ENCODE results near the gene DHDH. TPM values are rescaled to one million over a fixed set of nuclear protein-coding genes. Genes with fewer than 3 reads are reported as not detected.
A peak's percentile ranks its signal among the peaks of the same experiment; 100 is the strongest.

The DHDH gene
- total and polyA plus RNA-seq, 2 experiments from 2014 or later: 0.69 to 4.7 TPM

DNA sequence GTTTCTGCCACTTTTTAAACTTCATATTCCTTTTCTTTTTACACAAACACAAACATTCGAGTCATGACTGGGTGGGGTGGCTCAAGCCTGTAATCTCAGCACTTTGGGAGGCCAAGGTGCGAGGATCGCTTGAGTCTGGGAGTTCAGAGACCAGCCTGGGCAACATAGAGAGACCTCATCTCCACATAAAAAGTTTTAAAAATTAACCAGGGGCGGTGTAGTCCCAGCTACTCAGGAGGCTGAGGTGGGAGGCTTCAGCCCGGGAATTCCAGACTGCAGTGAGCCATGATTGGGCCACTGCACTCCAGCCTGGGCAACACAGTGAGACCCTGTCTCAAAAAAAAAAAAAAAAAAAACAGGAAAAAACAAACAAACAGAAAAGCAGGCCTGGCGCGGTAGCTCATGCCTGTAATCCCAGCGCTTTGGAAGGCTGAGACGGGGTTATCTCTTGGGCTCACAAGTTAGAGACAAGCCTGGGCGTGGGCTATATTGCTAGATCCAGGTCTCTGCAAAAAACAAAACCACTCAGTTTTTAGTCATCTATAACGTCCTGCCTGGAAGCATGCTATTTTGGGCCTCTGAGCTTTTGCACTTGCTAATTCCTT is 20.6 kb downstream of the DHDH start (continued):
- TF ChIP-seq, protein P1, sequence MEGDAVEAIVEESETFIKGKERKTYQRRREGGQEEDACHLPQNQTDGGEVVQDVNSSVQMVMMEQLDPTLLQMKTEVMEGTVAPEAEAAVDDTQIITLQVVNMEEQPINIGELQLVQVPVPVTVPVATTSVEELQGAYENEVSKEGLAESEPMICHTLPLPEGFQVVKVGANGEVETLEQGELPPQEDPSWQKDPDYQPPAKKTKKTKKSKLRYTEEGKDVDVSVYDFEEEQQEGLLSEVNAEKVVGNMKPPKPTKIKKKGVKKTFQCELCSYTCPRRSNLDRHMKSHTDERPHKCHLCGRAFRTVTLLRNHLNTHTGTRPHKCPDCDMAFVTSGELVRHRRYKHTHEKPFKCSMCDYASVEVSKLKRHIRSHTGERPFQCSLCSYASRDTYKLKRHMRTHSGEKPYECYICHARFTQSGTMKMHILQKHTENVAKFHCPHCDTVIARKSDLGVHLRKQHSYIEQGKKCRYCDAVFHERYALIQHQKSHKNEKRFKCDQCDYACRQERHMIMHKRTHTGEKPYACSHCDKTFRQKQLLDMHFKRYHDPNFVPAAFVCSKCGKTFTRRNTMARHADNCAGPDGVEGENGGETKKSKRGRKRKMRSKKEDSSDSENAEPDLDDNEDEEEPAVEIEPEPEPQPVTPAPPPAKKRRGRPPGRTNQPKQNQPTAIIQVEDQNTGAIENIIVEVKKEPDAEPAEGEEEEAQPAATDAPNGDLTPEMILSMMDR (conservative IDR thresholded peaks at IDR 0.05; ENCODE audit: low read depth in 2 of 2): no peak
- TF ChIP-seq ZNF114 (CRISPR knock-in tag; IDR thresholded peaks at IDR 0.05) (no peak), EZH2phosphoT487 (IDR thresholded peaks at IDR 0.05; ENCODE audit: unreplicated experiment) (no peak), JUNB (IDR thresholded peaks at IDR 0.05; ENCODE audit: unreplicated experiment) (no peak), POLR2AphosphoS5 (IDR thresholded peaks at IDR 0.05; ENCODE audit: low read depth) (no peak), EZH2 (IDR thresholded peaks at IDR 0.05; ENCODE audit: low read depth, unreplicated experiment) (no peak), STAT1 (IDR thresholded peaks at IDR 0.05; ENCODE audit: unreplicated experiment) (no peak)
- TF ChIP-seq, protein P2, sequence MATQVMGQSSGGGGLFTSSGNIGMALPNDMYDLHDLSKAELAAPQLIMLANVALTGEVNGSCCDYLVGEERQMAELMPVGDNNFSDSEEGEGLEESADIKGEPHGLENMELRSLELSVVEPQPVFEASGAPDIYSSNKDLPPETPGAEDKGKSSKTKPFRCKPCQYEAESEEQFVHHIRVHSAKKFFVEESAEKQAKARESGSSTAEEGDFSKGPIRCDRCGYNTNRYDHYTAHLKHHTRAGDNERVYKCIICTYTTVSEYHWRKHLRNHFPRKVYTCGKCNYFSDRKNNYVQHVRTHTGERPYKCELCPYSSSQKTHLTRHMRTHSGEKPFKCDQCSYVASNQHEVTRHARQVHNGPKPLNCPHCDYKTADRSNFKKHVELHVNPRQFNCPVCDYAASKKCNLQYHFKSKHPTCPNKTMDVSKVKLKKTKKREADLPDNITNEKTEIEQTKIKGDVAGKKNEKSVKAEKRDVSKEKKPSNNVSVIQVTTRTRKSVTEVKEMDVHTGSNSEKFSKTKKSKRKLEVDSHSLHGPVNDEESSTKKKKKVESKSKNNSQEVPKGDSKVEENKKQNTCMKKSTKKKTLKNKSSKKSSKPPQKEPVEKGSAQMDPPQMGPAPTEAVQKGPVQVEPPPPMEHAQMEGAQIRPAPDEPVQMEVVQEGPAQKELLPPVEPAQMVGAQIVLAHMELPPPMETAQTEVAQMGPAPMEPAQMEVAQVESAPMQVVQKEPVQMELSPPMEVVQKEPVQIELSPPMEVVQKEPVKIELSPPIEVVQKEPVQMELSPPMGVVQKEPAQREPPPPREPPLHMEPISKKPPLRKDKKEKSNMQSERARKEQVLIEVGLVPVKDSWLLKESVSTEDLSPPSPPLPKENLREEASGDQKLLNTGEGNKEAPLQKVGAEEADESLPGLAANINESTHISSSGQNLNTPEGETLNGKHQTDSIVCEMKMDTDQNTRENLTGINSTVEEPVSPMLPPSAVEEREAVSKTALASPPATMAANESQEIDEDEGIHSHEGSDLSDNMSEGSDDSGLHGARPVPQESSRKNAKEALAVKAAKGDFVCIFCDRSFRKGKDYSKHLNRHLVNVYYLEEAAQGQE (IDR thresholded peaks at IDR 0.05; ENCODE audit: unreplicated experiment): no peak
- TF ChIP-seq, protein P3, sequence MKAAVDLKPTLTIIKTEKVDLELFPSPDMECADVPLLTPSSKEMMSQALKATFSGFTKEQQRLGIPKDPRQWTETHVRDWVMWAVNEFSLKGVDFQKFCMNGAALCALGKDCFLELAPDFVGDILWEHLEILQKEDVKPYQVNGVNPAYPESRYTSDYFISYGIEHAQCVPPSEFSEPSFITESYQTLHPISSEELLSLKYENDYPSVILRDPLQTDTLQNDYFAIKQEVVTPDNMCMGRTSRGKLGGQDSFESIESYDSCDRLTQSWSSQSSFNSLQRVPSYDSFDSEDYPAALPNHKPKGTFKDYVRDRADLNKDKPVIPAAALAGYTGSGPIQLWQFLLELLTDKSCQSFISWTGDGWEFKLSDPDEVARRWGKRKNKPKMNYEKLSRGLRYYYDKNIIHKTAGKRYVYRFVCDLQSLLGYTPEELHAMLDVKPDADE (IDR thresholded peaks at IDR 0.05): no peak

- peaks cover 10% of the 10 kb centered on the region for H3K36me3 ChIP-seq (ENCODE audit: insufficient read depth)
- peak; percentile 98 for DNase-seq (ENCODE audit: low spot score)
- H3K79me2 ChIP-seq (replicated peaks; ENCODE audit: insufficient read depth): peaks cover 29% of the 10 kb centered on the region
- H3K27ac ChIP-seq (ENCODE audit: low read depth): peak within 1 kb of the TSS; percentile 92
- Mint-ChIP-seq H3K4me1 (peaks cover 16% of the 10 kb centered on the region), H3K9me3 (no peaks in the 10 kb centered on the region), H3K27ac (peak within 1 kb of the TSS; percentile 94), H3K36me3 (ENCODE audit: low read depth) (peaks cover 42% of the 10 kb centered on the region), H3K4me3 (peak within 1 kb of the TSS; percentile 77), H3K27me3 (ENCODE audit: insufficient read depth, low read depth, poor library complexity) (peaks cover 18% of the 10 kb centered on the region)
- peak within 1 kb of the TSS; percentile 74 for H2AFZ ChIP-seq
- peak; percentile 90 for ATAC-seq
- peak within 1 kb of the TSS; percentile 88 for H3K4me3 ChIP-seq
- H3K27me3 ChIP-seq (ENCODE audit: insufficient read depth): no peaks in the 10 kb centered on the region
- peaks cover 12% of the 10 kb centered on the region; the same call in 1 of the 2 replicates for H3K4me1 ChIP-seq (ENCODE audit: insufficient read depth)
- H3F3A ChIP-seq (replicated peaks; ENCODE audit: low read depth): peaks cover 20% of the 10 kb centered on the region
- H3K9me2 ChIP-seq (ENCODE audit: insufficient read depth): no peaks in the 10 kb centered on the region
- H4K20me1 ChIP-seq (replicated peaks; ENCODE audit: insufficient read depth): peaks cover 13% of the 10 kb centered on the region
- H3K4me2 ChIP-seq: peak within 1 kb of the TSS; percentile 99
- TF ChIP-seq CREB1 (CRISPR knock-in tag; IDR thresholded peaks at IDR 0.05; ENCODE audit: low read depth) (peak; percentile 73), EZH2phosphoT487 (IDR thresholded peaks at IDR 0.05; ENCODE audit: unreplicated experiment) (no peak), POLR2AphosphoS5 (IDR thresholded peaks at IDR 0.05; ENCODE audit: low read depth) (peak; percentile 87)
- TF ChIP-seq, protein P4, sequence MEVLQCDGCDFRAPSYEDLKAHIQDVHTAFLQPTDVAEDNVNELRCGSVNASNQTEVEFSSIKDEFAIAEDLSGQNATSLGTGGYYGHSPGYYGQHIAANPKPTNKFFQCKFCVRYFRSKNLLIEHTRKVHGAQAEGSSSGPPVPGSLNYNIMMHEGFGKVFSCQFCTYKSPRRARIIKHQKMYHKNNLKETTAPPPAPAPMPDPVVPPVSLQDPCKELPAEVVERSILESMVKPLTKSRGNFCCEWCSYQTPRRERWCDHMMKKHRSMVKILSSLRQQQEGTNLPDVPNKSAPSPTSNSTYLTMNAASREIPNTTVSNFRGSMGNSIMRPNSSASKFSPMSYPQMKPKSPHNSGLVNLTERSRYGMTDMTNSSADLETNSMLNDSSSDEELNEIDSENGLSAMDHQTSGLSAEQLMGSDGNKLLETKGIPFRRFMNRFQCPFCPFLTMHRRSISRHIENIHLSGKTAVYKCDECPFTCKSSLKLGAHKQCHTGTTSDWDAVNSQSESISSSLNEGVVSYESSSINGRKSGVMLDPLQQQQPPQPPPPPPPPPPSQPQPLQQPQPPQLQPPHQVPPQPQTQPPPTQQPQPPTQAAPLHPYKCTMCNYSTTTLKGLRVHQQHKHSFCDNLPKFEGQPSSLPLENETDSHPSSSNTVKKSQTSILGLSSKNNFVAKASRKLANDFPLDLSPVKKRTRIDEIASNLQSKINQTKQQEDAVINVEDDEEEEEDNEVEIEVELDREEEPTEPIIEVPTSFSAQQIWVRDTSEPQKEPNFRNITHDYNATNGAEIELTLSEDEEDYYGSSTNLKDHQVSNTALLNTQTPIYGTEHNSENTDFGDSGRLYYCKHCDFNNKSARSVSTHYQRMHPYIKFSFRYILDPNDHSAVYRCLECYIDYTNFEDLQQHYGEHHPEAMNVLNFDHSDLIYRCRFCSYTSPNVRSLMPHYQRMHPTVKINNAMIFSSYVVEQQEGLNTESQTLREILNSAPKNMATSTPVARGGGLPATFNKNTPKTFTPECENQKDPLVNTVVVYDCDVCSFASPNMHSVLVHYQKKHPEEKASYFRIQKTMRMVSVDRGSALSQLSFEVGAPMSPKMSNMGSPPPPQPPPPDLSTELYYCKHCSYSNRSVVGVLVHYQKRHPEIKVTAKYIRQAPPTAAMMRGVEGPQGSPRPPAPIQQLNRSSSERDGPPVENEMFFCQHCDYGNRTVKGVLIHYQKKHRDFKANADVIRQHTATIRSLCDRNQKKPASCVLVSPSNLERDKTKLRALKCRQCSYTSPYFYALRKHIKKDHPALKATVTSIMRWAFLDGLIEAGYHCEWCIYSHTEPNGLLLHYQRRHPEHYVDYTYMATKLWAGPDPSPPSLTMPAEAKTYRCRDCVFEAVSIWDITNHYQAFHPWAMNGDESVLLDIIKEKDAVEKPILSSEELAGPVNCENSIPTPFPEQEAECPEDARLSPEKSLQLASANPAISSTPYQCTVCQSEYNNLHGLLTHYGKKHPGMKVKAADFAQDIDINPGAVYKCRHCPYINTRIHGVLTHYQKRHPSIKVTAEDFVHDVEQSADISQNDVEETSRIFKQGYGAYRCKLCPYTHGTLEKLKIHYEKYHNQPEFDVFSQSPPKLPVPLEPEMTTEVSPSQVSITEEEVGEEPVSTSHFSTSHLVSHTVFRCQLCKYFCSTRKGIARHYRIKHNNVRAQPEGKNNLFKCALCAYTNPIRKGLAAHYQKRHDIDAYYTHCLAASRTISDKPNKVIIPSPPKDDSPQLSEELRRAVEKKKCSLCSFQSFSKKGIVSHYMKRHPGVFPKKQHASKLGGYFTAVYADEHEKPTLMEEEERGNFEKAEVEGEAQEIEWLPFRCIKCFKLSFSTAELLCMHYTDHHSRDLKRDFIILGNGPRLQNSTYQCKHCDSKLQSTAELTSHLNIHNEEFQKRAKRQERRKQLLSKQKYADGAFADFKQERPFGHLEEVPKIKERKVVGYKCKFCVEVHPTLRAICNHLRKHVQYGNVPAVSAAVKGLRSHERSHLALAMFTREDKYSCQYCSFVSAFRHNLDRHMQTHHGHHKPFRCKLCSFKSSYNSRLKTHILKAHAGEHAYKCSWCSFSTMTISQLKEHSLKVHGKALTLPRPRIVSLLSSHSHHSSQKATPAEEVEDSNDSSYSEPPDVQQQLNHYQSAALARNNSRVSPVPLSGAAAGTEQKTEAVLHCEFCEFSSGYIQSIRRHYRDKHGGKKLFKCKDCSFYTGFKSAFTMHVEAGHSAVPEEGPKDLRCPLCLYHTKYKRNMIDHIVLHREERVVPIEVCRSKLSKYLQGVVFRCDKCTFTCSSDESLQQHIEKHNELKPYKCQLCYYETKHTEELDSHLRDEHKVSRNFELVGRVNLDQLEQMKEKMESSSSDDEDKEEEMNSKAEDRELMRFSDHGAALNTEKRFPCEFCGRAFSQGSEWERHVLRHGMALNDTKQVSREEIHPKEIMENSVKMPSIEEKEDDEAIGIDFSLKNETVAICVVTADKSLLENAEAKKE (CRISPR knock-in tag; IDR thresholded peaks at IDR 0.05): no peak
Measured at GRCh38 chr19:48954595-48955307, 21.3 kb downstream of the DHDH start, which contains the start of gene BAX. Gene BAX (plus strand): TSS chr19:48954875. CDS start chr19:48954929, 54 bp downstream.

Data from GM23338 (cell line).